Tibial artery (tissue), 4 donors: ENCODE results near the gene CNTNAP2.

Experiments
- DNase-seq, 2 donors: peaks; one replicate each; pipeline ENCODE4 v3.0.0-alpha.2; 2019
- H3K27ac ChIP-seq, 2 donors: fragments of 200-600 bp; sonication (generic) in 1 of 2; 1 replicate in 1 of 2; 2 replicates in 1 of 2; pipeline ENCODE4 v1.5.1; 2018 to 2019; ENCODE audit warnings: mild to moderate bottlenecking in 1 of 2
- H3K27me3 ChIP-seq, 2 donors: fragments of 200-600 bp; sonication (generic) in 1 of 2; one replicate each; pipeline versions ENCODE4 v1.5.1 to v1.6.0; 2016 to 2019
- H3K36me3 ChIP-seq, 3 donors: fragments of 200-600 bp; sonication (generic) in 2 of 3; one replicate each; pipeline ENCODE4 v1.5.1; 2016 to 2019; ENCODE audit warnings: mild to moderate bottlenecking in 2 of 3
- H3K4me1 ChIP-seq, 4 donors: fragments of 200-600 bp; sonication (generic) in 2 of 4; 1 replicate in 3 of 4; 2 replicates in 1 of 4; pipeline ENCODE4 v1.5.1; 2016 to 2019
- H3K4me3 ChIP-seq, 2 donors: fragments of 200-600 bp; sonication (generic) in 1 of 2; 1 replicate in 1 of 2; 2 replicates in 1 of 2; pipeline ENCODE4 v1.5.1; 2018 to 2019; ENCODE audit warnings: mild to moderate bottlenecking in 2 of 2
- H3K9me3 ChIP-seq, 3 donors: fragments of 200-600 bp; sonication (generic) in 1 of 3; one replicate each; pipeline ENCODE4 v1.5.1; 2016 to 2019
- intact Hi-C: fragments of 100-400 bp; cut with DNase I; formaldehyde crosslinking; loops from one replicate; pipeline ENCODE4 v1.15.0; 2023; ENCODE audit warnings: low total_unique reads
- TF ChIP-seq, protein P1 (sequence below), 2 experiments: fragments of 200-600 bp in 1 of 2; fragments of 450-650 bp in 1 of 2; IDR thresholded peaks; one replicate each; pipeline ENCODE4 v1.5.1; 2017 to 2019; ENCODE audit warnings: antibody characterized with exemption in 2 of 2, mild to moderate bottlenecking in 1 of 2, moderate library complexity in 1 of 2

CNTNAP2 gene

DNA sequence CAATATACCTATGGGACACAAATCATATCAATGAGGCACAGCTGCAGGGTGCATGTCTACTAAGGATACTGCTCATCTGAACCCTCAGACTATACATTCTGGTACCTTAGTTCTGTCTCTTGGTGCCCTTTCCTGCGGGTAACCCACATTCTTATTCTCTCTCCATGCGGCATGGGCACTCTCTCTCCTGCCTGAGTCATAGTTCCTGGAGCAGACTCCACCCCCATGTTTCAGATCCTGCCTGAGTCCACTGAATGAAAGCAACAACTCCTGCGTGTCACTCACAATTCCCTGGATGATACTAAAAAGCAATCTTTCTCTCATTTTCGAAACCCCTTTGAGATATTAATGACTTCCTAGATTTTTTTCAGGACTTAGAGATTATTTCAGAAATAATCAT is 1820.8 kb downstream of the CNTNAP2 start:
- H3K4me3 ChIP-seq: no peak overlapping the region
- H3K36me3 ChIP-seq: no peaks in the 10 kb centered on the region
- peaks cover 0 to 14% (median 2%) of the 10 kb centered on the region in 4 donors for H3K4me1 ChIP-seq
- H3K27ac ChIP-seq: no peak overlapping the region
- no peaks in the 10 kb centered on the region for H3K27me3 ChIP-seq
- no peaks in the 10 kb centered on the region for H3K9me3 ChIP-seq
- TF ChIP-seq, protein P1, sequence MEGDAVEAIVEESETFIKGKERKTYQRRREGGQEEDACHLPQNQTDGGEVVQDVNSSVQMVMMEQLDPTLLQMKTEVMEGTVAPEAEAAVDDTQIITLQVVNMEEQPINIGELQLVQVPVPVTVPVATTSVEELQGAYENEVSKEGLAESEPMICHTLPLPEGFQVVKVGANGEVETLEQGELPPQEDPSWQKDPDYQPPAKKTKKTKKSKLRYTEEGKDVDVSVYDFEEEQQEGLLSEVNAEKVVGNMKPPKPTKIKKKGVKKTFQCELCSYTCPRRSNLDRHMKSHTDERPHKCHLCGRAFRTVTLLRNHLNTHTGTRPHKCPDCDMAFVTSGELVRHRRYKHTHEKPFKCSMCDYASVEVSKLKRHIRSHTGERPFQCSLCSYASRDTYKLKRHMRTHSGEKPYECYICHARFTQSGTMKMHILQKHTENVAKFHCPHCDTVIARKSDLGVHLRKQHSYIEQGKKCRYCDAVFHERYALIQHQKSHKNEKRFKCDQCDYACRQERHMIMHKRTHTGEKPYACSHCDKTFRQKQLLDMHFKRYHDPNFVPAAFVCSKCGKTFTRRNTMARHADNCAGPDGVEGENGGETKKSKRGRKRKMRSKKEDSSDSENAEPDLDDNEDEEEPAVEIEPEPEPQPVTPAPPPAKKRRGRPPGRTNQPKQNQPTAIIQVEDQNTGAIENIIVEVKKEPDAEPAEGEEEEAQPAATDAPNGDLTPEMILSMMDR (IDR thresholded peaks at IDR 0.05): no peak
- intact Hi-C loops: no loop called here
- no peak for DNase-seq

DNA sequence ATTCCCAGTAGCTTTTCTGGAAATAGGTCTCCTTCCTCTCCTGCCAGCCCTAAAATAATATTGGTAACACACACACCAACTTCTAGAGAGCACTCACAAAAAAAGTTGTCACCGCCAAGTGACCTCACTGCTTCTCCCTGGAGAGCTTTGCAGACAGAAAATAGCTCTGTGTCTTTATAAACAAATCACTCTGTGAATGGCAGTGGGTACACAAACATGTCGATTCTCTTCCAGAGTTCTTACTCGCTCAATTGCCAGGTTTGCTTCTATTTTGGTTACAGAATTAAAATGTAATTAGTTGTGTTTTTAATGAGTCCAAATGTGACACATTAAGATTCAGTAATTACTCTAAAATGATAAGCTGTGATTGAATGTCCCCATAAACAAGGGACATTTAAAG is 1824.8 kb downstream of the CNTNAP2 start:
- Histone ChIP-seq H3K4me3 (no peak overlapping the region), H3K27ac (no peak overlapping the region), H3K4me1 (peaks cover 0 to 14% (median 2%) of the 10 kb centered on the region in 4 donors), H3K27me3 (no peaks in the 10 kb centered on the region), H3K36me3 (no peaks in the 10 kb centered on the region), H3K9me3 (no peaks in the 10 kb centered on the region)
- intact Hi-C loops: no loop called here
- no peak for DNase-seq
- TF ChIP-seq, protein P1 (IDR thresholded peaks at IDR 0.05): no peak

DNA sequence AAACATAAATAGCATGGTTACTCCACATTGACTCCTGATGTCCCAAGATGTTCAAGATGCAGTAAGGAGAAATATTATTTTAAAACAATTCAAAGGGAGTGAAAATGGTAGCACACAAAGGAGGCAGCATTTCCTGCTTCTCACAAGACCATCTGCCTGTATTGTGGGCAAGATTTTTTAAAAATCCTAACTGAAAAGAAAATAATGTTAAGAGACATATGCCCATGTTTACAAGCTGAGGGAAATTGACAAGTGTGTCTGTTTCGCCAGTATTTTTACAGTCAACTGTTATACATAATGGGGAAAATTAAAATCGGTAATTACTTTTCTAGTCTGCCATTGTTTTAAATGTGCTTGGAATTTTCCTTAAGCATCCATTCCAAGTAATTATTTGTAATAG is 1827.7 kb downstream of the CNTNAP2 start:
- no peaks in the 10 kb centered on the region for H3K27me3 ChIP-seq
- H3K36me3 ChIP-seq: no peaks in the 10 kb centered on the region
- DNase-seq: no peak
- peaks cover 0 to 14% (median 2%) of the 10 kb centered on the region in 4 donors for H3K4me1 ChIP-seq
- H3K9me3 ChIP-seq: no peaks in the 10 kb centered on the region
- intact Hi-C loops: no loop called here
- H3K4me3 ChIP-seq: no peak overlapping the region
- TF ChIP-seq, protein P1 (IDR thresholded peaks at IDR 0.05): no peak
- H3K27ac ChIP-seq: no peak overlapping the region

GRCh38 chr7:147952918-147953317 is 1836.3 kb downstream of the CNTNAP2 start:
- intact Hi-C loops: no loop called here
- TF ChIP-seq, protein P1 (IDR thresholded peaks at IDR 0.05): no peak
- Histone ChIP-seq H3K4me3 (no peak overlapping the region), H3K9me3 (no peaks in the 10 kb centered on the region), H3K4me1 (no peaks in the 10 kb centered on the region), H3K36me3 (no peaks in the 10 kb centered on the region), H3K27me3 (no peaks in the 10 kb centered on the region), H3K27ac (no peak overlapping the region)
- no peak for DNase-seq

DNA sequence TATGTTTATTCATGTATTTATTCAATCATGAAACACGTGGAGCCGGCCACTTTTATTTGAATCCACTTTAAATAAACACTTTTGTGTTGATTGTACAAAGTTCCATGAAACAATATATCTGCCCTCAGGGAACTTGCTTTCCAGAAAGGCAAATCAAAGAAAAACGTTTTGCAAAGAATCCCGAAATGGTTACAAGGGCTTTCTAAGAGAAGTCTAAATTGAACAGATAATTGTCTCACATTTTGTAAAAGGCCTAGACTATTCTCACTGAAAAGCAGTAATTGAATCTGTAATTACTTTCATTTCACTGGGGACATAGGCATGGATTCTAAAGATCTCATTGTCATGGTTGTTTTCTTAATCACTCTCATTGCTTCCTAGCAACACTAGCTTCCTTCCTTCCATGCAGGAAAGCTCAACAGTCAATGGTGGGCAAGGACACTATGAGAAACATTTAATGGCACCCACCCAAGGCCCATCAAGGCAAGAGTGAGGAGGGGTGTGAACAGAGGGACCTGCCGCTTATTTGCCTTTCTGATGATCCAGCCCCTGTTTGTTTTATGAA is 1851.5 kb downstream of the CNTNAP2 start:
- no peaks in the 10 kb centered on the region for H3K27me3 ChIP-seq
- H3K9me3 ChIP-seq: no peaks in the 10 kb centered on the region
- H3K36me3 ChIP-seq: no peaks in the 10 kb centered on the region
- no peaks in the 10 kb centered on the region for H3K4me1 ChIP-seq
- no peak overlapping the region for H3K4me3 ChIP-seq
- DNase-seq: no peak
- intact Hi-C loops: no loop called here
- H3K27ac ChIP-seq: no peak overlapping the region
- TF ChIP-seq, protein P1 (IDR thresholded peaks at IDR 0.05): no peak

GRCh38 chr7:147971606-147972110 is 1855.1 kb downstream of the CNTNAP2 start:
- Histone ChIP-seq H3K4me3 (no peak overlapping the region), H3K27ac (no peak overlapping the region), H3K27me3 (no peaks in the 10 kb centered on the region), H3K36me3 (no peaks in the 10 kb centered on the region), H3K9me3 (no peaks in the 10 kb centered on the region), H3K4me1 (no peaks in the 10 kb centered on the region)
- no peak for DNase-seq
- TF ChIP-seq, protein P1 (IDR thresholded peaks at IDR 0.05): no peak
- intact Hi-C loops: no loop called here
